Measurements from ENCODE around the gene PSME3. TPM values are rescaled to one million over a fixed set of nuclear protein-coding genes. Genes with fewer than 3 reads are reported as not detected.
"Not testable (repeated sequence)": the region's sequence is repeated elsewhere in the genome, so short reads cannot be mapped to it uniquely, and the experiment has no call there.

The PSME3 gene
- total RNA-seq, 1 experiment from 2014 or later = 107 TPM

DNA sequence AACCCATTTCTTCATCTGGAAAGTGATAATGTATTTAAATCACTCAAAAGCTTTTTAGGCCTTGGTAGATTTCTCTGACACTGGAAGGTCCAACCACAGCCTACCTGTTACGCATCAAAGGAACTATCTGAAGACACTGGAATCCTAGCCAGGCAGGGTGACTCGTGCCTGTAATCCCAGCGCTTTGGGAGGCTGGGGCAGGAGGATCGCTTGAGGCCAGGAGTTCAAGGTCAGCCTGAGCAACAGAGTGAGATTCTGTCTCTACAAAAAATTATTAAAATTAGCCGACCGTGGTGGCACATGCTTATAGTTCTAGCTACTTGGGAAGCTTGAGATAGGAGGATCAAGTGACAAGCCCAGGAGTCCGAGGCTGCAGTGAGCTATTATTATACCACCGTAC is 49.0 kb downstream of the PSME3 start:
- Histone ChIP-seq H3K4me1 (ENCODE audit: insufficient read depth, low read length) (no peaks in the 10 kb centered on the region), H3K27ac (ENCODE audit: low read length) (no peak overlapping the region), H3K4me3 (ENCODE audit: low read length) (no peak overlapping the region), H4K20me1 (ENCODE audit: low read length) (no peaks in the 10 kb centered on the region), H3K9me2 (replicated peaks; ENCODE audit: low read length) (no peaks in the 10 kb centered on the region), H3F3A (ENCODE audit: low read length, unreplicated experiment) (no peaks in the 10 kb centered on the region), H3K4me2 (ENCODE audit: low read length) (no peak overlapping the region), H3K9ac (ENCODE audit: low read length) (no peak overlapping the region), H3K27me3 (ENCODE audit: low read length) (no peaks in the 10 kb centered on the region), H3K9me3 (ENCODE audit: low read length) (no peaks in the 10 kb centered on the region), H3K36me3 (ENCODE audit: low read depth, low read length) (no peaks in the 10 kb centered on the region), H2AFZ (ENCODE audit: low read length) (no peak overlapping the region), H3K79me2 (ENCODE audit: low read length) (no peaks in the 10 kb centered on the region)
- intact Hi-C loops (cut with micrococcal nuclease) = no loop called here
- no peak for DNase-seq
- TF ChIP-seq, protein P1, sequence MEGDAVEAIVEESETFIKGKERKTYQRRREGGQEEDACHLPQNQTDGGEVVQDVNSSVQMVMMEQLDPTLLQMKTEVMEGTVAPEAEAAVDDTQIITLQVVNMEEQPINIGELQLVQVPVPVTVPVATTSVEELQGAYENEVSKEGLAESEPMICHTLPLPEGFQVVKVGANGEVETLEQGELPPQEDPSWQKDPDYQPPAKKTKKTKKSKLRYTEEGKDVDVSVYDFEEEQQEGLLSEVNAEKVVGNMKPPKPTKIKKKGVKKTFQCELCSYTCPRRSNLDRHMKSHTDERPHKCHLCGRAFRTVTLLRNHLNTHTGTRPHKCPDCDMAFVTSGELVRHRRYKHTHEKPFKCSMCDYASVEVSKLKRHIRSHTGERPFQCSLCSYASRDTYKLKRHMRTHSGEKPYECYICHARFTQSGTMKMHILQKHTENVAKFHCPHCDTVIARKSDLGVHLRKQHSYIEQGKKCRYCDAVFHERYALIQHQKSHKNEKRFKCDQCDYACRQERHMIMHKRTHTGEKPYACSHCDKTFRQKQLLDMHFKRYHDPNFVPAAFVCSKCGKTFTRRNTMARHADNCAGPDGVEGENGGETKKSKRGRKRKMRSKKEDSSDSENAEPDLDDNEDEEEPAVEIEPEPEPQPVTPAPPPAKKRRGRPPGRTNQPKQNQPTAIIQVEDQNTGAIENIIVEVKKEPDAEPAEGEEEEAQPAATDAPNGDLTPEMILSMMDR (conservative IDR thresholded peaks at IDR 0.05; ENCODE audit: low read depth, low read length) = no peak
- TF ChIP-seq EZH2phosphoT487 (IDR thresholded peaks at IDR 0.05; ENCODE audit: borderline replicate concordance, low read length) (no peak), EZH2 (IDR thresholded peaks at IDR 0.05; ENCODE audit: low read length, unreplicated experiment) (no peak)
- CTCF ChIA-PET = no interaction called here
- ATAC-seq = no peak
- POLR2A ChIA-PET (ENCODE audit: unreplicated experiment) = no interaction called here
- no TSS peak for BruUV-seq (replicated peaks)

DNA sequence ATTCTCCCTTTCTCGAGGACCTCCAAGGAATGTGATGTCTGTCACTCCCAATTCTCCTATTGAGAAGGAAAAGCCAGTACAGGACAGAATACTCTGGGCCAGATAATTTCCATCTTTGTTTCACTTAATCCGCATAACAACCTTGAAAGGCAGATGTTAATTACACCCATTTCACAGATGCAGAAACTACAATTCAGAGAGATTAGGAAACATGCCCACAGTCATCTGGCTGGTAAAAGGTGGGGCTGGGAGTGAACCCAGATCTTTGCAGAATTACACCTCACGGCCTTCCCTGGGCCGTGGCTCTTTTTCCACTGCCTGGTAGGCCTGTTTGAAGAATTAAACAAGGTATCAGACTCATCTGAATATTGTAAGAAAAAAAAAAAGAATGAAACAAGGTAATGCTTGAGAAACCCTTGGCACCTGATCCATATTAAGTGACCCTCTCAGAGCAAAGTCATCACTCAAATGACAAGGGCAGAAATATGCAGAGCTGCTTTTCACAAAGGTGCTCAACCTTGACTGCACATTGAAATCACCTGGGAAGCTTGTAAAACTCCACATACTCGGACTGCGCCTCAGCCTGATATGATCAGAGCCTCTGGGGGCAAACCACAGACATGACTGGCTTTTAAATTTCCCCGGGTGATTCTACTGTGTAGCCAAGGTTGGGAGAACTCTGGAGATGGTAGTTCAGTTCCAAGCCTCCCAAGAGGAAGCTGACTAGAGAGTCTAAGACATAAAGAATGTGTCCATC is 50.8 kb downstream of the PSME3 start:
- POLR2A ChIA-PET (ENCODE audit: unreplicated experiment) = no interaction called here
- Histone ChIP-seq H3K9me3 (ENCODE audit: low read length) (no peaks in the 10 kb centered on the region), H3K27ac (ENCODE audit: low read length) (no peak overlapping the region), H2AFZ (ENCODE audit: low read length) (no peak overlapping the region), H3K79me2 (ENCODE audit: low read length) (no peaks in the 10 kb centered on the region), H3F3A (ENCODE audit: low read length, unreplicated experiment) (no peaks in the 10 kb centered on the region), H3K27me3 (ENCODE audit: low read length) (no peaks in the 10 kb centered on the region), H3K4me1 (ENCODE audit: insufficient read depth, low read length) (no peaks in the 10 kb centered on the region), H3K9me2 (replicated peaks; ENCODE audit: low read length) (no peaks in the 10 kb centered on the region), H3K36me3 (ENCODE audit: low read depth, low read length) (no peaks in the 10 kb centered on the region), H3K4me2 (ENCODE audit: low read length) (no peak overlapping the region), H3K4me3 (ENCODE audit: low read length) (no peak overlapping the region), H3K9ac (ENCODE audit: low read length) (no peak overlapping the region), H4K20me1 (ENCODE audit: low read length) (no peaks in the 10 kb centered on the region)
- peak; percentile 33 for DNase-seq
- CTCF ChIA-PET = no interaction called here
- no peak for ATAC-seq
- BruUV-seq (replicated peaks) = no TSS peak
- intact Hi-C loops (cut with micrococcal nuclease) = no loop called here
- TF ChIP-seq, protein P1 (conservative IDR thresholded peaks at IDR 0.05; ENCODE audit: low read depth, low read length) = no peak
- TF ChIP-seq EZH2phosphoT487 (IDR thresholded peaks at IDR 0.05; ENCODE audit: borderline replicate concordance, low read length) = no peak
- no peak for TF ChIP-seq EZH2 (IDR thresholded peaks at IDR 0.05; ENCODE audit: low read length, unreplicated experiment)

DNA sequence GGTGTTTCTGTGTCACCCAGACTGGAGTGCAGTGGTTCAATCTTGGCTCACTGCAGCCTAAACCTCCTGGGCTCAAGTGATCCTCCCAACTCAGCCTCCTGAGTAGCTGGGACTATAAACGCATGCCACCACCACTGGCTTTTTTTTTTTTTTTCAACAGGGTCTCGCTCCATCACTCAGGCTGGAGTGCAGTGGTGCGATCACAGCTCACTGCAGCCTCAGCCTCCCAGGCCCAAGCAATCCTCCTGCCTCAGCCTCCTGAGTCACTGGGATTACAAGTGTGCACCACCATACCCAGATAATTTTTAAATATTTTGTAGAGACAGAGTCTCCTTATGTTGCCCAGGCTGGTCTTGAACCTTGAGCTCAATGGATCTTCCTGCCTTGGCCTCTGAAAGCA is 52.6 kb downstream of the PSME3 start:
- DNase-seq; H3F3A ChIP-seq (ENCODE audit: low read length, unreplicated experiment); ATAC-seq; BruUV-seq (replicated peaks); H3K4me3 ChIP-seq (ENCODE audit: low read length); H3K79me2 ChIP-seq (ENCODE audit: low read length); H3K36me3 ChIP-seq (ENCODE audit: low read depth, low read length); CTCF ChIA-PET; H3K27me3 ChIP-seq (ENCODE audit: low read length); H3K4me1 ChIP-seq (ENCODE audit: insufficient read depth, low read length); H3K9ac ChIP-seq (ENCODE audit: low read length); intact Hi-C loops (cut with micrococcal nuclease); POLR2A ChIA-PET (ENCODE audit: unreplicated experiment); H3K4me2 ChIP-seq (ENCODE audit: low read length); H3K9me3 ChIP-seq (ENCODE audit: low read length); H3K27ac ChIP-seq (ENCODE audit: low read length); H3K9me2 ChIP-seq (replicated peaks; ENCODE audit: low read length); H2AFZ ChIP-seq (ENCODE audit: low read length); H4K20me1 ChIP-seq (ENCODE audit: low read length): not testable (repeated sequence)
